H9 (cell line): ENCODE data around the gene ST6GALNAC5. TPM values are rescaled to one million over a fixed set of nuclear protein-coding genes. Genes with fewer than 3 reads are reported as not detected.

Experiments
- DNase-seq: peaks from one replicate; pipeline ENCODE4 v3.0.0-alpha.2; 2017
- H2AFZ ChIP-seq: one replicate; pipeline ENCODE4 v1.6.1; 2013; ENCODE audit warnings: mild to moderate bottlenecking, low read length, control low read depth, moderate library complexity
- H2AK5ac ChIP-seq: 2 replicates; pipeline ENCODE4 v1.6.1; 2013; ENCODE audit warnings: low read length, control low read depth, mixed read lengths; ENCODE audit not compliant: insufficient read length
- H2BK120ac ChIP-seq: one replicate; pipeline ENCODE4 v1.6.1; 2013; ENCODE audit warnings: low read depth, mild to moderate bottlenecking, low read length, control low read depth, inconsistent platforms; ENCODE audit not compliant: poor library complexity, severe bottlenecking
- H2BK12ac ChIP-seq: 2 replicates; pipeline ENCODE4 v1.6.1; 2013; ENCODE audit warnings: low read length, control low read depth, mixed read lengths, low read depth; ENCODE audit not compliant: insufficient read length
- H2BK15ac ChIP-seq: 2 replicates; pipeline ENCODE4 v1.6.1; 2013; ENCODE audit warnings: low read depth, low read length, control low read depth
- H2BK20ac ChIP-seq: one replicate; pipeline ENCODE4 v1.6.1; 2013; ENCODE audit warnings: low read depth, mild to moderate bottlenecking, low read length, control low read depth, inconsistent platforms; ENCODE audit not compliant: poor library complexity, severe bottlenecking
- H2BK5ac ChIP-seq: 2 replicates; pipeline ENCODE4 v1.6.1; 2013; ENCODE audit warnings: low read length, control low read depth, mixed read lengths; ENCODE audit not compliant: insufficient read length
- H3K14ac ChIP-seq: 2 replicates; pipeline ENCODE4 v1.6.1; 2013; ENCODE audit warnings: low read length, control low read depth; ENCODE audit not compliant: insufficient read depth
- H3K18ac ChIP-seq: 2 replicates; pipeline ENCODE4 v1.6.1; 2013; ENCODE audit warnings: low read depth, mild to moderate bottlenecking, mixed read lengths, low read length, control low read depth; ENCODE audit not compliant: insufficient read length
- H3K23ac ChIP-seq: 2 replicates; pipeline ENCODE4 v1.6.1; 2013; ENCODE audit warnings: low read length, control low read depth, mixed read lengths, low read depth; ENCODE audit not compliant: insufficient read length
- H3K23me2 ChIP-seq: 2 replicates; pipeline ENCODE4 v1.6.1; 2013; ENCODE audit warnings: low read depth, mild to moderate bottlenecking, mixed read lengths, low read length, control low read depth; ENCODE audit not compliant: insufficient read length, poor library complexity, severe bottlenecking
- H3K27ac ChIP-seq: 2 replicates; pipeline ENCODE4 v1.5.1; 2013; ENCODE audit warnings: low read length, control low read depth, mixed read lengths, low read depth; ENCODE audit not compliant: insufficient read length
- H3K27me3 ChIP-seq: 2 replicates; pipeline ENCODE4 v1.6.1; 2013; ENCODE audit warnings: low read length, control low read depth, inconsistent platforms; ENCODE audit not compliant: insufficient read depth
- H3K4ac ChIP-seq: 2 replicates; pipeline ENCODE4 v1.6.1; 2013; ENCODE audit warnings: low read depth, mild to moderate bottlenecking, control low read depth, inconsistent platforms, low read length, moderate library complexity
- H3K4me1 ChIP-seq: 2 replicates; pipeline ENCODE4 v1.6.1; 2013; ENCODE audit warnings: low read length, control low read depth, inconsistent platforms; ENCODE audit not compliant: insufficient read depth
- H3K4me2 ChIP-seq: 2 replicates; pipeline ENCODE4 v1.6.1; 2013; ENCODE audit warnings: low read length, control low read depth, mixed read lengths; ENCODE audit not compliant: insufficient read length, insufficient read depth
- H3K56ac ChIP-seq: 2 replicates; pipeline ENCODE4 v1.6.1; 2013; ENCODE audit warnings: low read depth, mild to moderate bottlenecking, mixed read lengths, low read length, control low read depth; ENCODE audit not compliant: insufficient read length
- H3K79me1 ChIP-seq: 2 replicates; pipeline ENCODE4 v1.6.1; 2013; ENCODE audit warnings: low read depth, mild to moderate bottlenecking, moderate library complexity, low read length, control low read depth, inconsistent platforms; ENCODE audit not compliant: insufficient read depth, poor library complexity, severe bottlenecking
- H3K79me2 ChIP-seq: 2 replicates; pipeline ENCODE4 v1.6.1; 2013; ENCODE audit warnings: low read length, control low read depth, inconsistent platforms; ENCODE audit not compliant: insufficient read depth
- H3K9ac ChIP-seq: 2 replicates; pipeline ENCODE4 v1.6.1; 2013; ENCODE audit warnings: low read length, control low read depth, mixed read lengths; ENCODE audit not compliant: insufficient read length; ENCODE audit errors: extremely low read depth
- H3K9me3 ChIP-seq: one replicate; pipeline ENCODE4 v1.6.1; 2013; ENCODE audit warnings: low read depth, low read length, inconsistent platforms; ENCODE audit not compliant: control insufficient read depth
- H3T11ph ChIP-seq: one replicate; pipeline ENCODE4 v1.6.1; 2013; ENCODE audit warnings: mild to moderate bottlenecking, low read length, control low read depth, inconsistent platforms
- H4K20me1 ChIP-seq: one replicate; pipeline ENCODE4 v1.6.1; 2013; ENCODE audit not compliant: control insufficient read depth, insufficient read length, insufficient read depth
- H4K5ac ChIP-seq: 2 replicates; pipeline ENCODE4 v1.6.1; 2013; ENCODE audit warnings: low read depth, mild to moderate bottlenecking, mixed read lengths, low read length, control low read depth; ENCODE audit not compliant: insufficient read length
- H4K8ac ChIP-seq: replicated peaks from 2 replicates; pipeline ENCODE4 v1.6.1; 2013; ENCODE audit warnings: low read length, control low read depth, mixed read lengths, low read depth; ENCODE audit not compliant: insufficient read length
- H4K91ac ChIP-seq: 2 replicates; pipeline ENCODE4 v1.6.1; 2013; ENCODE audit warnings: low read depth, mild to moderate bottlenecking, moderate library complexity, mixed read lengths, low read length, control low read depth; ENCODE audit not compliant: insufficient read length
- H3K27ac Mint-ChIP-seq, 3 experiments: 2 replicates in 2 of 3; 3 replicates in 1 of 3; pipeline ENCODE4 v1.8.0; 2020 to 2021; ENCODE audit warnings: mixed read lengths in 3 of 3, mild to moderate bottlenecking in 1 of 3, moderate library complexity in 1 of 3
- H3K27me3 Mint-ChIP-seq: 2 replicates; pipeline ENCODE4 v1.8.0; 2021; ENCODE audit warnings: low read depth, mild to moderate bottlenecking, moderate library complexity, mixed read lengths
- H3K36me3 Mint-ChIP-seq, 3 experiments: 2 replicates in 2 of 3; 3 replicates in 1 of 3; pipeline ENCODE4 v1.8.0; 2020 to 2021; ENCODE audit warnings: low read depth in 3 of 3, mixed read lengths in 3 of 3; ENCODE audit not compliant: insufficient read depth in 1 of 3
- H3K4me1 Mint-ChIP-seq, 2 experiments: 2 replicates each; pipeline ENCODE4 v1.8.0; 2020; ENCODE audit warnings: mixed read lengths in 2 of 2
- H3K4me3 Mint-ChIP-seq, 2 experiments: 2 replicates in 1 of 2; 3 replicates in 1 of 2; pipeline ENCODE4 v1.8.0; 2020 to 2021; ENCODE audit warnings: mild to moderate bottlenecking in 2 of 2, mixed read lengths in 2 of 2, moderate library complexity in 1 of 2
- H3K9me3 Mint-ChIP-seq, 2 experiments: 2 replicates in 1 of 2; 3 replicates in 1 of 2; pipeline ENCODE4 v1.8.0; 2020; ENCODE audit warnings: mild to moderate bottlenecking in 2 of 2, mixed read lengths in 2 of 2, moderate library complexity in 1 of 2
- CTCF ChIP-seq: fragments of 200-600 bp; sonication (generic); conservative IDR thresholded peaks from 3 replicates; pipeline ENCODE4 v1.8.0; 2021; ENCODE audit warnings: antibody characterized with exemption, mild to moderate bottlenecking
- WGBS: extraction: QIAGEN DNeasy Blood & Tissue Kit; methylation state at CpG from one replicate; pipeline ENCODE4 v1.1.7; 2013; ENCODE audit warnings: missing lambda C conversion rate, low lambda C conversion rate, mixed read lengths; ENCODE audit not compliant: insufficient read length; ENCODE audit errors: extremely low coverage; 5-methylcytosine and 5-hydroxymethylcytosine counted together
- total RNA-seq: library from RNA; stranded (reverse); gene quantifications from 2 replicates; pipeline ENCODE4 v1.2.1, GENCODE V29; 2021

ST6GALNAC5 gene
- total RNA-seq, 1 experiment from 2014 or later, result 3.3 TPM

DNA sequence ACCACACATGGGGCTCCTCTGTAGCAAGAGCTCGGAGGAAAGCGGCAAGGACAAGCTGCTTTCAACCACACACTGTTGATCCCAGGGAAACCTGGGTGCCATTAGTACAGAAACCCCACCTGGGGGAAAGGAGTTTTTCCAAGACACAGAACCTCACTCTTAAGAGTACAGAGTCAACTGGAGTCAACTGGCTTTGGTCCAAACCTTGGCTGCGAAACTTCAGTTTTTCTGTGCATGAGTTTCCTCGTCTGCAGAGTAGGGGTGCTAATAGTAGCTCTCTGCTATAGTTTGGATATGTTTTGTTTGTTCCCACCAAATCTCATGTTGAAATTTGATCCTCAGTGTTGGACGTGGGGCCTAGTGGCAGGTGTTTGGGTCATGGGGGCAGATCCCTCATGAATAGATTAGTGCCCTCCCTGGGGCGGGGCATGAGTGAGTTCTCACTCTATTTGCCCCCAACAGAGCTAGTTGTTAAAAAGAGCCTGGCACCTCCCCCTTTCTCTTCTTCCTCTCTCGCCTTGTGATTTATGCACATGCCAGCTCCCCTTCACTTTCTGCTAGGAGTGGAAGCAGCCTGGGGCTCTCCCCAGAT is 190.8 kb downstream of the ST6GALNAC5 start:
- no peaks in the 10 kb centered on the region for H3K79me2 ChIP-seq
- no peak overlapping the region for H4K5ac ChIP-seq
- H3K27ac Mint-ChIP-seq, result 0 out of 7 replicates have a peak overlapping the region, but pooled peaks of 1 of the 3 experiments have one; percentile 12
- H3K27me3 ChIP-seq, result no peaks in the 10 kb centered on the region
- H3K23me2 ChIP-seq, result no peaks in the 10 kb centered on the region
- H3K56ac ChIP-seq, result no peak overlapping the region
- no peaks in the 10 kb centered on the region for H3K27me3 Mint-ChIP-seq
- no peak overlapping the region for H3K4me3 Mint-ChIP-seq
- no peak overlapping the region for H3T11ph ChIP-seq
- H3K4me1 Mint-ChIP-seq, result peaks cover 21 to 23% of the 10 kb centered on the region in 2 experiments
- H4K20me1 ChIP-seq, result no peaks in the 10 kb centered on the region
- H2BK5ac ChIP-seq, result no peak overlapping the region
- peaks cover 0 to 4% (median 0%) of the 10 kb centered on the region in 3 experiments; a peak in 1 of 7 replicates for H3K36me3 Mint-ChIP-seq
- no peak overlapping the region for H3K4ac ChIP-seq
- H2AK5ac ChIP-seq, result no peak overlapping the region
- DNase-seq, result no peak
- H3K4me1 ChIP-seq, result peaks cover 4% of the 10 kb centered on the region; the same call in 1 of the 2 replicates
- H3K9me3 Mint-ChIP-seq, result no peaks in the 10 kb centered on the region; a peak in 1 of 5 replicates
- no peak overlapping the region for H3K9ac ChIP-seq
- H3K79me1 ChIP-seq, result no peaks in the 10 kb centered on the region
- no peak overlapping the region for H2BK12ac ChIP-seq
- no CpG with 5 or more reads among the region's 7 CpGs for WGBS
- H4K8ac ChIP-seq, result no peak overlapping the region
- H2BK20ac ChIP-seq, result no peak overlapping the region
- no peak overlapping the region for H3K18ac ChIP-seq
- no peak overlapping the region for H2AFZ ChIP-seq
- H3K4me2 ChIP-seq, result no peak overlapping the region
- no peak overlapping the region for H4K91ac ChIP-seq
- no peak overlapping the region for H3K14ac ChIP-seq
- TF ChIP-seq CTCF, result no peak
- no peak overlapping the region for H2BK120ac ChIP-seq
- H3K23ac ChIP-seq, result no peak overlapping the region
- H2BK15ac ChIP-seq, result no peak overlapping the region
- no peak overlapping the region for H3K27ac ChIP-seq
- no peaks in the 10 kb centered on the region for H3K9me3 ChIP-seq
